RWPE2 (cell line): Measurements from ENCODE around the gene BRIP1.

Experiments
- ATAC-seq: fragments of 200-7000 bp; cut with Tn5 transposase; 3 replicates; pipeline ENCODE4 v1.9.1; 2021; ENCODE audit warnings: low read depth
- DNase-seq: peaks from one replicate; pipeline ENCODE4 v3.0.0-alpha.2; 2020; ENCODE audit warnings: low spot score
- H3K27ac ChIP-seq: fragments of 450-650 bp; 2 replicates; pipeline ENCODE4 v1.5.1; 2017; ENCODE audit warnings: mild to moderate bottlenecking; ENCODE audit not compliant: poor library complexity, severe bottlenecking
- H3K27me3 ChIP-seq: fragments of 250-450 bp; sonication (Bioruptor Pico); 2 replicates; pipeline ENCODE4 v1.5.1; 2021; ENCODE audit warnings: mild to moderate bottlenecking, moderate library complexity; ENCODE audit not compliant: insufficient read depth, poor library complexity, severe bottlenecking
- H3K36me3 ChIP-seq: fragments of 250-450 bp; sonication (Bioruptor Pico); 2 replicates; pipeline ENCODE4 v1.5.1; 2020; ENCODE audit warnings: low read depth, mild to moderate bottlenecking, moderate library complexity
- H3K4me1 ChIP-seq: fragments of 250-450 bp; sonication (Bioruptor Pico); 2 replicates; pipeline ENCODE4 v1.5.1; 2021; ENCODE audit warnings: mild to moderate bottlenecking, moderate library complexity; ENCODE audit not compliant: insufficient read depth, poor library complexity, severe bottlenecking
- H3K4me3 ChIP-seq: fragments of 250-450 bp; sonication (Bioruptor Pico); 2 replicates; pipeline ENCODE4 v1.5.1; 2021; ENCODE audit warnings: mild to moderate bottlenecking, moderate library complexity; ENCODE audit not compliant: severe bottlenecking
- H3K9me3 ChIP-seq: fragments of 250-450 bp; sonication (Bioruptor Pico); 2 replicates; pipeline ENCODE4 v1.5.1; 2021; ENCODE audit warnings: mild to moderate bottlenecking, moderate library complexity; ENCODE audit not compliant: severe bottlenecking
- CTCF ChIP-seq: fragments of 450-650 bp; IDR thresholded peaks from one replicate; pipeline ENCODE4 v1.5.1; 2017; ENCODE audit warnings: mild to moderate bottlenecking, moderate library complexity; ENCODE audit not compliant: poor library complexity, severe bottlenecking

BRIP1 gene

GRCh38 chr17:61726977-61727376, 136.4 kb downstream of the BRIP1 start:
- Histone ChIP-seq H3K9me3 (no peaks in the 10 kb centered on the region), H3K4me3 (no peak overlapping the region), H3K4me1 (no peaks in the 10 kb centered on the region), H3K27me3 (no peaks in the 10 kb centered on the region), H3K36me3 (peaks cover 37% of the 10 kb centered on the region), H3K27ac (no peak overlapping the region)
- ATAC-seq: no peak
- TF ChIP-seq CTCF: no peak
- no peak for DNase-seq

GRCh38 chr17:61724777-61725176, 138.6 kb downstream of the BRIP1 start:
- H3K4me1 ChIP-seq: no peaks in the 10 kb centered on the region
- no peak for TF ChIP-seq CTCF
- no peaks in the 10 kb centered on the region for H3K9me3 ChIP-seq
- peaks cover 30% of the 10 kb centered on the region for H3K36me3 ChIP-seq
- H3K27me3 ChIP-seq: no peaks in the 10 kb centered on the region
- no peak overlapping the region for H3K27ac ChIP-seq
- DNase-seq (no peak), ATAC-seq (no peak)
- no peak overlapping the region for H3K4me3 ChIP-seq

- H3K9me3 ChIP-seq: no peaks in the 10 kb centered on the region
- DNase-seq: no peak
- H3K4me3 ChIP-seq: no peak overlapping the region
- no peak overlapping the region for H3K27ac ChIP-seq
- peaks cover 23% of the 10 kb centered on the region for H3K36me3 ChIP-seq
- no peaks in the 10 kb centered on the region for H3K27me3 ChIP-seq
- H3K4me1 ChIP-seq: no peaks in the 10 kb centered on the region
- TF ChIP-seq CTCF: no peak
- ATAC-seq: no peak
These were observed 139.4 kb downstream of the BRIP1 start for GRCh38 chr17:61723914-61724313.

- H3K27ac ChIP-seq: no peak overlapping the region
- no peak for TF ChIP-seq CTCF
- H3K36me3 ChIP-seq: peaks cover 16% of the 10 kb centered on the region
- no peaks in the 10 kb centered on the region for H3K4me1 ChIP-seq
- H3K9me3 ChIP-seq: peaks cover under 1% of the 10 kb centered on the region
- ATAC-seq (no peak), DNase-seq (no peak)
- no peaks in the 10 kb centered on the region for H3K27me3 ChIP-seq
- H3K4me3 ChIP-seq: no peak overlapping the region
These were observed 140.1 kb downstream of the BRIP1 start for GRCh38 chr17:61723183-61723582.

- H3K9me3 ChIP-seq: peaks cover 8% of the 10 kb centered on the region
- no peak for DNase-seq
- no peak overlapping the region for H3K4me3 ChIP-seq
- TF ChIP-seq CTCF: no peak
- H3K36me3 ChIP-seq: peaks cover 20% of the 10 kb centered on the region
- ATAC-seq: no peak
- no peaks in the 10 kb centered on the region for H3K27me3 ChIP-seq
- no peaks in the 10 kb centered on the region for H3K4me1 ChIP-seq
- no peak overlapping the region for H3K27ac ChIP-seq
These were observed 140.9 kb downstream of the BRIP1 start for GRCh38 chr17:61722398-61722797.
